Liver (tissue), 3 donors: ENCODE measurements around the gene BCHE.

ENCODE experiments used
- RAD21 ChIP-seq, 2 donors: IDR thresholded peaks; 2 replicates each; pipeline ENCODE4 v1.6.1; 2016; ENCODE audit warnings: antibody characterized with exemption in 2 of 2, mild to moderate bottlenecking in 2 of 2
- TF ChIP-seq, protein P1 (sequence below): IDR thresholded peaks from 2 replicates; pipeline ENCODE4 v1.6.1; 2016; ENCODE audit warnings: antibody characterized with exemption
- TF ChIP-seq, protein P2 (sequence below): fragments of 150-350 bp; IDR thresholded peaks from 2 replicates; pipeline ENCODE4 v1.5.1; 2017; ENCODE audit warnings: improper control_type of control experiment, low read depth, low read length; ENCODE audit not compliant: missing input control
- donor health status: healthy.
- donor health status: healthy.

GRCh38 chr3:165884518-165884917 is 47.3 kb upstream of the BCHE start:
- TF ChIP-seq, protein P1, sequence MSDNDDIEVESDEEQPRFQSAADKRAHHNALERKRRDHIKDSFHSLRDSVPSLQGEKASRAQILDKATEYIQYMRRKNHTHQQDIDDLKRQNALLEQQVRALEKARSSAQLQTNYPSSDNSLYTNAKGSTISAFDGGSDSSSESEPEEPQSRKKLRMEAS: no peak
- TF ChIP-seq, protein P2, sequence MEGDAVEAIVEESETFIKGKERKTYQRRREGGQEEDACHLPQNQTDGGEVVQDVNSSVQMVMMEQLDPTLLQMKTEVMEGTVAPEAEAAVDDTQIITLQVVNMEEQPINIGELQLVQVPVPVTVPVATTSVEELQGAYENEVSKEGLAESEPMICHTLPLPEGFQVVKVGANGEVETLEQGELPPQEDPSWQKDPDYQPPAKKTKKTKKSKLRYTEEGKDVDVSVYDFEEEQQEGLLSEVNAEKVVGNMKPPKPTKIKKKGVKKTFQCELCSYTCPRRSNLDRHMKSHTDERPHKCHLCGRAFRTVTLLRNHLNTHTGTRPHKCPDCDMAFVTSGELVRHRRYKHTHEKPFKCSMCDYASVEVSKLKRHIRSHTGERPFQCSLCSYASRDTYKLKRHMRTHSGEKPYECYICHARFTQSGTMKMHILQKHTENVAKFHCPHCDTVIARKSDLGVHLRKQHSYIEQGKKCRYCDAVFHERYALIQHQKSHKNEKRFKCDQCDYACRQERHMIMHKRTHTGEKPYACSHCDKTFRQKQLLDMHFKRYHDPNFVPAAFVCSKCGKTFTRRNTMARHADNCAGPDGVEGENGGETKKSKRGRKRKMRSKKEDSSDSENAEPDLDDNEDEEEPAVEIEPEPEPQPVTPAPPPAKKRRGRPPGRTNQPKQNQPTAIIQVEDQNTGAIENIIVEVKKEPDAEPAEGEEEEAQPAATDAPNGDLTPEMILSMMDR: no peak
- no peak for TF ChIP-seq RAD21 (IDR thresholded peaks at IDR 0.05)
